K562 (cell line): Measurements from ENCODE around the gene PACC1. TPM values are rescaled to one million over a fixed set of nuclear protein-coding genes. Genes with fewer than 3 reads are reported as not detected.
A peak's percentile ranks its signal among the peaks of the same experiment; 100 is the strongest.

Source experiments
- DMBX1 ChIP-seq: fragments of 250-450 bp; sonication (Bioruptor Pico); IDR thresholded peaks from 2 replicates; pipeline ENCODE4 v1.8.0; 2022; ENCODE audit warnings: inconsistent platforms, mild to moderate bottlenecking, moderate library complexity, borderline replicate concordance
- GABPB1 ChIP-seq: sonication (generic); formaldehyde crosslinking; IDR thresholded peaks from 2 replicates; pipeline ENCODE4 v1.8.0; 2022; ENCODE audit warnings: mild to moderate bottlenecking, missing genetic modification reagents
- HNRNPL ChIP-seq: fragments of 200-400 bp; formaldehyde crosslinking; IDR thresholded peaks from 2 replicates; pipeline ENCODE4 v1.6.1; 2017; ENCODE audit warnings: low read depth, mild to moderate bottlenecking, low read length
- PHTF2 ChIP-seq: fragments of 250-450 bp; sonication (Bioruptor Pico); IDR thresholded peaks from 2 replicates; pipeline ENCODE4 v1.5.0; 2021; ENCODE audit warnings: mild to moderate bottlenecking
- SP1 ChIP-seq: sonication (generic); formaldehyde crosslinking; IDR thresholded peaks from 2 replicates; pipeline ENCODE4 v1.8.1; 2022; ENCODE audit warnings: mild to moderate bottlenecking, missing genetic modification reagents
- TRIM28 ChIP-seq: fragments of 450-650 bp; IDR thresholded peaks from 2 replicates; pipeline ENCODE4 v1.6.1; 2017
- ZNF384 ChIP-seq: IDR thresholded peaks from 2 replicates; pipeline ENCODE4 v1.6.1; 2012; ENCODE audit warnings: low read depth, low read length, improper control_type of control experiment
- ZNF445 ChIP-seq: fragments of 250-450 bp; sonication (Bioruptor Pico); IDR thresholded peaks from 2 replicates; pipeline ENCODE4 v1.4.0; 2020; ENCODE audit warnings: low read depth, mild to moderate bottlenecking, moderate library complexity
- ZNF644 ChIP-seq: fragments of 200-800 bp; sonication (Bioruptor generic); IDR thresholded peaks from 2 replicates; pipeline ENCODE4 v1.6.1; 2016; ENCODE audit warnings: low read depth, missing genetic modification characterization, missing compliant biosample characterization
- polyA plus RNA-seq, 8 experiments: library from polyadenylated mRNA; depleted of rRNA in 4 of 8; stranded (reverse) in 5 of 8; unstranded in 3 of 8; fragments of >200 nt; fragmentation: Nextera tagmentation in 2 of 8; fragmentation: Illumina TruSeq in 1 of 8; extraction: Ambion mirVana in 2 of 8; extraction: Trizol in 1 of 8; gene quantifications; 2 replicates each; pipeline versions ENCODE4 v1.2.1 to v1.2.3, GENCODE V29; 2011 to 2014; ENCODE audit warnings: inconsistent platforms in 1 of 8, missing spikeins in 1 of 8
- total RNA-seq, 7 experiments: library from RNA; depleted of rRNA in 6 of 7; stranded (reverse); fragments of >200 nt in 6 of 7; fragmentation: Illumina TruSeq in 2 of 7; extraction: Trizol in 2 of 7; gene quantifications; 2 replicates each; pipeline versions ENCODE4 v1.2.1 to v1.2.3, GENCODE V29; 2011 to 2021; ENCODE audit warnings: low replicate concordance in 1 of 7
- TF ChIP-seq, protein P1 (sequence below): fragments of 450-650 bp; IDR thresholded peaks from 2 replicates; pipeline ENCODE4 v1.6.1; 2016; ENCODE audit warnings: mild to moderate bottlenecking, moderate library complexity
- TF ChIP-seq, protein P2 (sequence below): fragments of 450-650 bp; conservative IDR thresholded peaks from 2 replicates; pipeline ENCODE4 v1.6.1; 2016; ENCODE audit warnings: missing genetic modification characterization, low read depth, mild to moderate bottlenecking, missing compliant biosample characterization, moderate library complexity
- TF ChIP-seq, protein P3 (sequence below): fragments of 450-650 bp; IDR thresholded peaks from 2 replicates; pipeline ENCODE4 v1.6.1; 2016; ENCODE audit warnings: mild to moderate bottlenecking
- TF ChIP-seq, protein P4 (sequence below): fragments of 450-650 bp; formaldehyde crosslinking; IDR thresholded peaks from 2 replicates; pipeline ENCODE4 v1.4.0; 2022; ENCODE audit warnings: mild to moderate bottlenecking, moderate library complexity

Gene PACC1
- total and polyA plus RNA-seq, 9 of the 15 experiments (the other 6 are each of a cell fraction or from before 2014, with no cell fraction given) = 7.1 to 19.3 (median 14.9) TPM

DNA sequence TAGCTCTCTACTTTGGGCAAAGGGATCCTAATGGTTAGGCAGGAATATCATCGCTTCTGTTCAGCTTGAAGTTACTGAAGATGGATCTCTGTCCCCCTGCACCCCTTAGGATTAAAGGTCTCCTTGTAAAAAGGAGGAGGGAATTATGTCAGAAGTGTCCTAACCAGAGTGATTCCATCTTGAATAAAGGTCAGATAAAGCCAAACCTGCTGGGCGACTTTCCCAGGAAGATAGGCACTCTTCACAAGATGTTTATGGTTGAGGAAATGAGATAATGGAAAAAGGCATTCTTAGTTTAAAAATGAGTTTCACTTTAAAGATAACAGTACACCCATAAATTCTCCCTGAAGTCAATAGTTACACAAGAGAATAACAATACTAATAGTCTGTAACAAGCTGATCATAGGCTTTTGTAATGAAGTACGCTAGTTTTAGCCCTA, 16.3 kb upstream of the PACC1 start (continued):
- TF ChIP-seq, protein P1, sequence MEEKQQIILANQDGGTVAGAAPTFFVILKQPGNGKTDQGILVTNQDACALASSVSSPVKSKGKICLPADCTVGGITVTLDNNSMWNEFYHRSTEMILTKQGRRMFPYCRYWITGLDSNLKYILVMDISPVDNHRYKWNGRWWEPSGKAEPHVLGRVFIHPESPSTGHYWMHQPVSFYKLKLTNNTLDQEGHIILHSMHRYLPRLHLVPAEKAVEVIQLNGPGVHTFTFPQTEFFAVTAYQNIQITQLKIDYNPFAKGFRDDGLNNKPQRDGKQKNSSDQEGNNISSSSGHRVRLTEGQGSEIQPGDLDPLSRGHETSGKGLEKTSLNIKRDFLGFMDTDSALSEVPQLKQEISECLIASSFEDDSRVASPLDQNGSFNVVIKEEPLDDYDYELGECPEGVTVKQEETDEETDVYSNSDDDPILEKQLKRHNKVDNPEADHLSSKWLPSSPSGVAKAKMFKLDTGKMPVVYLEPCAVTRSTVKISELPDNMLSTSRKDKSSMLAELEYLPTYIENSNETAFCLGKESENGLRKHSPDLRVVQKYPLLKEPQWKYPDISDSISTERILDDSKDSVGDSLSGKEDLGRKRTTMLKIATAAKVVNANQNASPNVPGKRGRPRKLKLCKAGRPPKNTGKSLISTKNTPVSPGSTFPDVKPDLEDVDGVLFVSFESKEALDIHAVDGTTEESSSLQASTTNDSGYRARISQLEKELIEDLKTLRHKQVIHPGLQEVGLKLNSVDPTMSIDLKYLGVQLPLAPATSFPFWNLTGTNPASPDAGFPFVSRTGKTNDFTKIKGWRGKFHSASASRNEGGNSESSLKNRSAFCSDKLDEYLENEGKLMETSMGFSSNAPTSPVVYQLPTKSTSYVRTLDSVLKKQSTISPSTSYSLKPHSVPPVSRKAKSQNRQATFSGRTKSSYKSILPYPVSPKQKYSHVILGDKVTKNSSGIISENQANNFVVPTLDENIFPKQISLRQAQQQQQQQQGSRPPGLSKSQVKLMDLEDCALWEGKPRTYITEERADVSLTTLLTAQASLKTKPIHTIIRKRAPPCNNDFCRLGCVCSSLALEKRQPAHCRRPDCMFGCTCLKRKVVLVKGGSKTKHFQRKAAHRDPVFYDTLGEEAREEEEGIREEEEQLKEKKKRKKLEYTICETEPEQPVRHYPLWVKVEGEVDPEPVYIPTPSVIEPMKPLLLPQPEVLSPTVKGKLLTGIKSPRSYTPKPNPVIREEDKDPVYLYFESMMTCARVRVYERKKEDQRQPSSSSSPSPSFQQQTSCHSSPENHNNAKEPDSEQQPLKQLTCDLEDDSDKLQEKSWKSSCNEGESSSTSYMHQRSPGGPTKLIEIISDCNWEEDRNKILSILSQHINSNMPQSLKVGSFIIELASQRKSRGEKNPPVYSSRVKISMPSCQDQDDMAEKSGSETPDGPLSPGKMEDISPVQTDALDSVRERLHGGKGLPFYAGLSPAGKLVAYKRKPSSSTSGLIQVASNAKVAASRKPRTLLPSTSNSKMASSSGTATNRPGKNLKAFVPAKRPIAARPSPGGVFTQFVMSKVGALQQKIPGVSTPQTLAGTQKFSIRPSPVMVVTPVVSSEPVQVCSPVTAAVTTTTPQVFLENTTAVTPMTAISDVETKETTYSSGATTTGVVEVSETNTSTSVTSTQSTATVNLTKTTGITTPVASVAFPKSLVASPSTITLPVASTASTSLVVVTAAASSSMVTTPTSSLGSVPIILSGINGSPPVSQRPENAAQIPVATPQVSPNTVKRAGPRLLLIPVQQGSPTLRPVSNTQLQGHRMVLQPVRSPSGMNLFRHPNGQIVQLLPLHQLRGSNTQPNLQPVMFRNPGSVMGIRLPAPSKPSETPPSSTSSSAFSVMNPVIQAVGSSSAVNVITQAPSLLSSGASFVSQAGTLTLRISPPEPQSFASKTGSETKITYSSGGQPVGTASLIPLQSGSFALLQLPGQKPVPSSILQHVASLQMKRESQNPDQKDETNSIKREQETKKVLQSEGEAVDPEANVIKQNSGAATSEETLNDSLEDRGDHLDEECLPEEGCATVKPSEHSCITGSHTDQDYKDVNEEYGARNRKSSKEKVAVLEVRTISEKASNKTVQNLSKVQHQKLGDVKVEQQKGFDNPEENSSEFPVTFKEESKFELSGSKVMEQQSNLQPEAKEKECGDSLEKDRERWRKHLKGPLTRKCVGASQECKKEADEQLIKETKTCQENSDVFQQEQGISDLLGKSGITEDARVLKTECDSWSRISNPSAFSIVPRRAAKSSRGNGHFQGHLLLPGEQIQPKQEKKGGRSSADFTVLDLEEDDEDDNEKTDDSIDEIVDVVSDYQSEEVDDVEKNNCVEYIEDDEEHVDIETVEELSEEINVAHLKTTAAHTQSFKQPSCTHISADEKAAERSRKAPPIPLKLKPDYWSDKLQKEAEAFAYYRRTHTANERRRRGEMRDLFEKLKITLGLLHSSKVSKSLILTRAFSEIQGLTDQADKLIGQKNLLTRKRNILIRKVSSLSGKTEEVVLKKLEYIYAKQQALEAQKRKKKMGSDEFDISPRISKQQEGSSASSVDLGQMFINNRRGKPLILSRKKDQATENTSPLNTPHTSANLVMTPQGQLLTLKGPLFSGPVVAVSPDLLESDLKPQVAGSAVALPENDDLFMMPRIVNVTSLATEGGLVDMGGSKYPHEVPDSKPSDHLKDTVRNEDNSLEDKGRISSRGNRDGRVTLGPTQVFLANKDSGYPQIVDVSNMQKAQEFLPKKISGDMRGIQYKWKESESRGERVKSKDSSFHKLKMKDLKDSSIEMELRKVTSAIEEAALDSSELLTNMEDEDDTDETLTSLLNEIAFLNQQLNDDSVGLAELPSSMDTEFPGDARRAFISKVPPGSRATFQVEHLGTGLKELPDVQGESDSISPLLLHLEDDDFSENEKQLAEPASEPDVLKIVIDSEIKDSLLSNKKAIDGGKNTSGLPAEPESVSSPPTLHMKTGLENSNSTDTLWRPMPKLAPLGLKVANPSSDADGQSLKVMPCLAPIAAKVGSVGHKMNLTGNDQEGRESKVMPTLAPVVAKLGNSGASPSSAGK = no peak
- no peak for TF ChIP-seq PHTF2 (CRISPR knock-in tag)
- TF ChIP-seq ZNF445 (CRISPR knock-in tag) = no peak
- TF ChIP-seq, protein P2, sequence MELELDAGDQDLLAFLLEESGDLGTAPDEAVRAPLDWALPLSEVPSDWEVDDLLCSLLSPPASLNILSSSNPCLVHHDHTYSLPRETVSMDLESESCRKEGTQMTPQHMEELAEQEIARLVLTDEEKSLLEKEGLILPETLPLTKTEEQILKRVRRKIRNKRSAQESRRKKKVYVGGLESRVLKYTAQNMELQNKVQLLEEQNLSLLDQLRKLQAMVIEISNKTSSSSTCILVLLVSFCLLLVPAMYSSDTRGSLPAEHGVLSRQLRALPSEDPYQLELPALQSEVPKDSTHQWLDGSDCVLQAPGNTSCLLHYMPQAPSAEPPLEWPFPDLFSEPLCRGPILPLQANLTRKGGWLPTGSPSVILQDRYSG (tag) = peak; percentile 94
- TF ChIP-seq SP1 = no peak
- TF ChIP-seq GABPB1 = no peak
- TF ChIP-seq DMBX1 (CRISPR knock-in tag) = peak; percentile 96
- TF ChIP-seq ZNF384 = no peak
- no peak for TF ChIP-seq HNRNPL
- peak; percentile 94 for TF ChIP-seq ZNF644
- TF ChIP-seq, protein P3, sequence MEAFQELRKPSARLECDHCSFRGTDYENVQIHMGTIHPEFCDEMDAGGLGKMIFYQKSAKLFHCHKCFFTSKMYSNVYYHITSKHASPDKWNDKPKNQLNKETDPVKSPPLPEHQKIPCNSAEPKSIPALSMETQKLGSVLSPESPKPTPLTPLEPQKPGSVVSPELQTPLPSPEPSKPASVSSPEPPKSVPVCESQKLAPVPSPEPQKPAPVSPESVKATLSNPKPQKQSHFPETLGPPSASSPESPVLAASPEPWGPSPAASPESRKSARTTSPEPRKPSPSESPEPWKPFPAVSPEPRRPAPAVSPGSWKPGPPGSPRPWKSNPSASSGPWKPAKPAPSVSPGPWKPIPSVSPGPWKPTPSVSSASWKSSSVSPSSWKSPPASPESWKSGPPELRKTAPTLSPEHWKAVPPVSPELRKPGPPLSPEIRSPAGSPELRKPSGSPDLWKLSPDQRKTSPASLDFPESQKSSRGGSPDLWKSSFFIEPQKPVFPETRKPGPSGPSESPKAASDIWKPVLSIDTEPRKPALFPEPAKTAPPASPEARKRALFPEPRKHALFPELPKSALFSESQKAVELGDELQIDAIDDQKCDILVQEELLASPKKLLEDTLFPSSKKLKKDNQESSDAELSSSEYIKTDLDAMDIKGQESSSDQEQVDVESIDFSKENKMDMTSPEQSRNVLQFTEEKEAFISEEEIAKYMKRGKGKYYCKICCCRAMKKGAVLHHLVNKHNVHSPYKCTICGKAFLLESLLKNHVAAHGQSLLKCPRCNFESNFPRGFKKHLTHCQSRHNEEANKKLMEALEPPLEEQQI = peak; percentile 49; the same call in 1 of the 2 replicates
- no peak for TF ChIP-seq TRIM28
- TF ChIP-seq, protein P4, sequence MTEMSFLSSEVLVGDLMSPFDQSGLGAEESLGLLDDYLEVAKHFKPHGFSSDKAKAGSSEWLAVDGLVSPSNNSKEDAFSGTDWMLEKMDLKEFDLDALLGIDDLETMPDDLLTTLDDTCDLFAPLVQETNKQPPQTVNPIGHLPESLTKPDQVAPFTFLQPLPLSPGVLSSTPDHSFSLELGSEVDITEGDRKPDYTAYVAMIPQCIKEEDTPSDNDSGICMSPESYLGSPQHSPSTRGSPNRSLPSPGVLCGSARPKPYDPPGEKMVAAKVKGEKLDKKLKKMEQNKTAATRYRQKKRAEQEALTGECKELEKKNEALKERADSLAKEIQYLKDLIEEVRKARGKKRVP (CRISPR knock-in tag) = peak; percentile 84
